ENCODE data around the gene SPECC1. TPM values are rescaled to one million over a fixed set of nuclear protein-coding genes. Genes with fewer than 3 reads are reported as not detected.

Gene SPECC1
- total RNA-seq, 1 donor from 2014 or later, result 35.6 TPM

DNA sequence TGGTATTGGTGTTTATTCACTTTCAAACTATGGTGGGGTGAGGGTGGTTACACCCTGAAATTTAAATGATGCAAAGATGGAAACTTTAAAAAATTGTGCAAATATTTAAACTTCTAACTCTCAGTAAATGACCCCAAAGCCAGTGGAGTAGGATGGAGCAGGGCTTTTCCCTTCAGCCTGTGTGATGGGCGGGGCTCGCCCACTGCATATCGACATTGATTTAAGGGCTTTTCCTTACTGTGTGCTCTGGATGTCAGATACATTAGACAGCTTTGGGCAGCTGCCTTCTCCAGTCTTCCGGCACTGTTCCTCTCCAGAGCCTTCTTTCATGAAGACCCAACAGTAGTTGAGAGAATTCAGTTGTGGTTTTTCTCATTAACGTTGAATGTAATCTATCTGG is 99.9 kb downstream of the SPECC1 start:
- Mint-ChIP-seq H3K4me1 (no peaks in the 10 kb centered on the region), H3K4me3 (no peak overlapping the region), H3K27me3 (ENCODE audit: low read depth) (peaks cover 17% of the 10 kb centered on the region), H3K9me3 (no peaks in the 10 kb centered on the region), H3K36me3 (no peaks in the 10 kb centered on the region), H3K27ac (no peak overlapping the region)
- TF ChIP-seq, protein P1, sequence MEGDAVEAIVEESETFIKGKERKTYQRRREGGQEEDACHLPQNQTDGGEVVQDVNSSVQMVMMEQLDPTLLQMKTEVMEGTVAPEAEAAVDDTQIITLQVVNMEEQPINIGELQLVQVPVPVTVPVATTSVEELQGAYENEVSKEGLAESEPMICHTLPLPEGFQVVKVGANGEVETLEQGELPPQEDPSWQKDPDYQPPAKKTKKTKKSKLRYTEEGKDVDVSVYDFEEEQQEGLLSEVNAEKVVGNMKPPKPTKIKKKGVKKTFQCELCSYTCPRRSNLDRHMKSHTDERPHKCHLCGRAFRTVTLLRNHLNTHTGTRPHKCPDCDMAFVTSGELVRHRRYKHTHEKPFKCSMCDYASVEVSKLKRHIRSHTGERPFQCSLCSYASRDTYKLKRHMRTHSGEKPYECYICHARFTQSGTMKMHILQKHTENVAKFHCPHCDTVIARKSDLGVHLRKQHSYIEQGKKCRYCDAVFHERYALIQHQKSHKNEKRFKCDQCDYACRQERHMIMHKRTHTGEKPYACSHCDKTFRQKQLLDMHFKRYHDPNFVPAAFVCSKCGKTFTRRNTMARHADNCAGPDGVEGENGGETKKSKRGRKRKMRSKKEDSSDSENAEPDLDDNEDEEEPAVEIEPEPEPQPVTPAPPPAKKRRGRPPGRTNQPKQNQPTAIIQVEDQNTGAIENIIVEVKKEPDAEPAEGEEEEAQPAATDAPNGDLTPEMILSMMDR (IDR thresholded peaks at IDR 0.05; ENCODE audit: unreplicated experiment), result no peak
- no peak for DNase-seq (ENCODE audit: low spot score in 2 of 2, unreplicated experiment in 2 of 2)

DNA sequence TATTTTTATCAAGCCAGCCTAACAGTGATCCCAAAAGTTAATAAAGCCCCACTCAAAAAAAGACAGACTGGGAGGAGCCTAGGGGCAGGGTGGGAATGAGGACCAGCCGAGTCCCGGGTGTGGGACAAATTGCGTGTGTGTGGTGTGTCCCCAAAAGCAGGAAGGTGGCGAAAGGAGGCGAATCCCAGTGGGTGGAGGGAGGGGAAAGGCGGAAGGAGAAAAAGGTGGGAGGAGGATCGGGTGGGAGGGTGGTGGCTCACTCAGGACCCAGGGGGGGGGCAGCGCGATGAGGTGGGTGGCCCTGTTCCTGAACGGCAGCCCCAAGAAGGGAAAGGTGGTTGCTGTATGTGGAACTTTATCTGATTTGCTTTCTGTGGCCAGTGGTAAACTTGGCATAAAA is 102.4 kb downstream of the SPECC1 start:
- H3K27me3 Mint-ChIP-seq (ENCODE audit: low read depth), result peaks cover 18% of the 10 kb centered on the region
- no peaks in the 10 kb centered on the region for H3K4me1 Mint-ChIP-seq
- no peak overlapping the region for H3K27ac Mint-ChIP-seq
- H3K36me3 Mint-ChIP-seq, result no peaks in the 10 kb centered on the region
- no peaks in the 10 kb centered on the region for H3K9me3 Mint-ChIP-seq
- TF ChIP-seq, protein P1 (IDR thresholded peaks at IDR 0.05; ENCODE audit: unreplicated experiment), result no peak
- DNase-seq (ENCODE audit: low spot score in 2 of 2, unreplicated experiment in 2 of 2), result no peak
- H3K4me3 Mint-ChIP-seq, result no peak overlapping the region

DNA sequence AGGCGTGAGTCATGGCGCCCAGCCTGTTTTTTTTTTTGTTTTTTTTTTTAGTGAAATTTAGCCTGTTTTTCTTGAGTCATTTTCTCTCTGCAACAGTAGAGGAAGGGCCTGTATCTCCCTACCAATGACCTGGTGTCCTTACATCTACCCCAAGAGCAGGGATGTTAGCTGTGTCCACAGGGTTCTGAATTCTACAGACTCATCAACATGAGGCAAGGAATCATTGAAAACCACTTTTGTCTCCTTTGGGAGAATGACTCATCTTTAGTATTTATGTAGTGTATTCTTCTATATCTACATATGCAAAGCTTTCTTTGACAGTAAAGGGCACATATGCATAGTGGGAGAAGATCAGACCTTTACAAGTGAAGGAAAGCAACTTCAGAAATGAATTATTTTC is 105.3 kb downstream of the SPECC1 start:
- TF ChIP-seq, protein P1 (IDR thresholded peaks at IDR 0.05; ENCODE audit: unreplicated experiment), result no peak
- no peaks in the 10 kb centered on the region for H3K4me1 Mint-ChIP-seq
- peaks cover 18% of the 10 kb centered on the region for H3K27me3 Mint-ChIP-seq (ENCODE audit: low read depth)
- no peak overlapping the region for H3K4me3 Mint-ChIP-seq
- no peaks in the 10 kb centered on the region for H3K9me3 Mint-ChIP-seq
- no peaks in the 10 kb centered on the region for H3K36me3 Mint-ChIP-seq
- H3K27ac Mint-ChIP-seq, result no peak overlapping the region
- DNase-seq (ENCODE audit: low spot score in 2 of 2, unreplicated experiment in 2 of 2), result no peak

DNA sequence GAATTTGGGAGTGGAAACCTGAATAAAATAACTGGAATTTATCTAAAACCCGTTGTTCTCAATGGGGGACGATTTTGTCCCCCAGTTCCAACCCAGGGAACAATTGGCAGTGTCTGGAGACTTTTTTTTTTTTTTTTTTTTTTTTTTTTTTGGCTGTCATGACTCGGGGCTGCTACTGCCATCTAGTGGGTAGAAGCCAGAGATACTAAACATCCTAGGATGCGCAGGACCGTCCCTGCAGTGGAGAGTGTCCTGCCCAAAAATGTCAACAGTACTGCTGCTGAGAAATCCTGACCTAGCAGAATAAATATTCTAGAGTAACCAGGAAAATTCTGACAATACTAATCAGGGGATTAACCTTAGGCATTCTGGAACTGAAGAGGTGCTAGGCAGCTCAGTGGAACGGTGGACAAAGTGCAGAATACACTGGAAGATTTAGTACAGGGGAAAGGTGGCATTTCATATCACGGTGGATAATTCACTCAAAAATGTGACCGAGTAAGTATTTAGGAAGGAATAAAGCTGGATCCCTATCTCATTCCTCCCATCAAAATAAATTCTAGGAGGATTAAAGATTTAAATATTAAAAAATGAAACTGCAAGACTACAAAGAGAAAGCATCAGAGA is 107.6 kb downstream of the SPECC1 start:
- peaks cover 18% of the 10 kb centered on the region for H3K27me3 Mint-ChIP-seq (ENCODE audit: low read depth)
- no peak overlapping the region for H3K27ac Mint-ChIP-seq
- no peaks in the 10 kb centered on the region for H3K36me3 Mint-ChIP-seq
- H3K4me1 Mint-ChIP-seq, result no peaks in the 10 kb centered on the region
- peak in 1 of 2 experiments; percentile 47 for DNase-seq (ENCODE audit: low spot score in 2 of 2, unreplicated experiment in 2 of 2)
- H3K9me3 Mint-ChIP-seq, result no peaks in the 10 kb centered on the region
- TF ChIP-seq, protein P1 (IDR thresholded peaks at IDR 0.05; ENCODE audit: unreplicated experiment), result peak; percentile 68
- H3K4me3 Mint-ChIP-seq, result no peak overlapping the region

DNA sequence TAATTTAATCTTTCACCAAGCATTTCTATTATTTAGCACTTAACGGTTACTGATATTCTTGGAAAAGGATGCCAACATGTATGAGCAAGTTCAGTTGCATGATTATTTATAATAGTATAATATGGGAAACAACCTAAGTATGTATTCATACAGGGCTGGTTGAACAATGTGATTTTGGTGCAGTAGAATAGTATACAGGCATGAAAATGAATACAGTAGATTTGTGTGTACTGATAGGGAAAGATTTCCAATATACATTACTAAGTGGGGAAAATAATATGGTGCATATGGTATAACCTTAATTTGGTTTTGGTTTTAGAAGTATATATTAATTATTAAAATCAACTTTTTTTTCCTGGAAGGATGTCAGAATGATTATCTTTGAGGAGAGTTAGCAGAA is 109.1 kb downstream of the SPECC1 start:
- TF ChIP-seq, protein P1 (IDR thresholded peaks at IDR 0.05; ENCODE audit: unreplicated experiment), result no peak
- H3K4me3 Mint-ChIP-seq, result no peak overlapping the region
- no peaks in the 10 kb centered on the region for H3K4me1 Mint-ChIP-seq
- no peaks in the 10 kb centered on the region for H3K9me3 Mint-ChIP-seq
- no peak for DNase-seq (ENCODE audit: low spot score in 2 of 2, unreplicated experiment in 2 of 2)
- H3K36me3 Mint-ChIP-seq, result no peaks in the 10 kb centered on the region
- peaks cover 9% of the 10 kb centered on the region for H3K27me3 Mint-ChIP-seq (ENCODE audit: low read depth)
- H3K27ac Mint-ChIP-seq, result no peak overlapping the region

DNA sequence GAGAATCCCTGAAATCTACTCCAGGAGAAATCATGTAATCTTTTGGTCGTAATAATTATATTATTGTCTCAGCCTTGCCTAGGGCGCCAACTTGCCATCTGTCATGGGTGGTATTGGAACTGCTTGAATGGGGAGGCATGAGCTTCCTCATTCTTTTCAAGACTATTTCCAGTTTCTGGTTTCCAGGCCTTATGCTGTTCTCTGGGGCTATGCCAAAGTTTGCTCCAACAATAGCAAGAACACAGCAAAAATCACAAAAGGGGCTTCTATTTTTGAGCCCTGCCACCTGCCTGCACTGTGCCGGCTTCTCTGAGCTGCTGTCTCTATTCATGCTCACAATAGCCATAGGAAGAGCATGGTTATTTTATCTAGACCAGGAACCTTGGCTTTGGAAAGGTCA is 111.7 kb downstream of the SPECC1 start:
- Mint-ChIP-seq H3K4me3 (no peak overlapping the region), H3K9me3 (no peaks in the 10 kb centered on the region), H3K27me3 (ENCODE audit: low read depth) (no peaks in the 10 kb centered on the region), H3K27ac (no peak overlapping the region), H3K36me3 (no peaks in the 10 kb centered on the region), H3K4me1 (no peaks in the 10 kb centered on the region)
- no peak for DNase-seq (ENCODE audit: low spot score in 2 of 2, unreplicated experiment in 2 of 2)
- TF ChIP-seq, protein P1 (IDR thresholded peaks at IDR 0.05; ENCODE audit: unreplicated experiment), result no peak

Measured in mesothelial cell of epicardium (in vitro differentiated cells).